ENCODE measurements around the gene GJB1. TPM values are rescaled to one million over a fixed set of nuclear protein-coding genes. Genes with fewer than 3 reads are reported as not detected.
"Not testable (repeated sequence)": the region's sequence is repeated elsewhere in the genome, so short reads cannot be mapped to it uniquely, and the experiment has no call there.

GJB1 gene
- total RNA-seq, 1 donor from 2014 or later = not detected

DNA sequence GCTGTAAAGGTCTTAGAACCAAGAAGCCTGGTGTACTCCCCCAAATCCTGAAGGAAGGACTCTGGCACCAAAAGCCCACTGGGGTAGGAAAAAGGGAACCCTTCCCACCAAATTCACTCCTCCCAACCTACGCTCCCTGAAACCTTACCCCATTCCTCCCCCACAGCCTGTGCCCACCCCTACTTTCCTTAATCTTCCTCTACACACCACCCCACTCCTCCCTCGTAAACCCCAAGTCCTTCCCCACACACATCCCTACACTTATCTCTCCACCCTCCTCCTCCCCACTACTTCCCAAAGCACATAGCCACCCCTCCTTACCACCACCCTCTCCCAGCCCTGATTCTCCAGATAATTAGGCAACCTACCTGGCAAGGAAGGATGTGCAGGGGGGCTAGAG, 29.2 kb downstream of the GJB1 start:
- no peak overlapping the region for H3K27ac ChIP-seq
- peak overlapping the region in 1 of 2 donors; percentile 73 for H3K4me3 ChIP-seq
- intact Hi-C loops (cut with DNase I) = no loop called here

DNA sequence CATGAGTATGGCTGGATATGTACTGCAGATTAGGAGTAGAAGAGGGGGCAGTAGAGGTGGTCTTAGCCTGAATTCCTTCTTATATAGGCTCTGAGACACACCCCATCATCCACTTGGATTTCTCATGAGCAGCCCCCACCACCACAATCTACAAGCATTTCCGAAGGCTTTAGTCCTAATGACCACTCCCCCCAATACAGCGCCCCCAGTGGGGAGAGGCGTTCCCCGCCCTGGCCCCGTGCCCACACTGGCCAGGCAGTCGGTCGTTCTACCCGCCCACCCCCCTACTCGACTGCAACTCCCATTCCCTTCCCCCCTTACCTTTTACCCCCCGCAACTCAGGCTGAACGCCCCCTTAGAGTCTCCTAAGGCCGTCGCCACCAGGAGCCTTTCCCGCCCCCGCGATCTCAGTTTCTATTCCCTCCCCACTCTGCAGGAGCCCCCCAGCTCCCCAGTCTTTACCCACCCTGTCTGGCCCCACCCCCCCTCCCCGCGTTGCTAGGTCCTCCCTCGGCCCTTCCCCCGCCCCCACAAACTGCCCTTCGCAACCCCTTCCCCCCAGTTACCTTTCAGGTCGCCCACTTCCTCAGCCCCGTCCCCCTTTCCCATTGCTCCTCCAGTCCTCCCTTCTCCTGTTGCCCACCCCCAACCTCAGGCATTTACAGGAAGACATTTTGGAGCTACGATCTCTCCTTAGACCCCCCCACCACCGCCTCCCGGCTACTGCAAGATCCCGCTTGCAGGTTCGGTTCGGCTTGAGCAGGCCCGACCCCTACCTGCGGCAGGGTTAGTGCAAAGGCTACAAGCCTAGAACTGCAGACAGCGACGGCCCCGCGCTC, 30.4 kb downstream of the GJB1 start:
- Histone ChIP-seq H3K4me1 (peaks cover 2 to 8% of the 10 kb centered on the region in 2 donors), H3K36me3 (peaks cover 5 to 6% of the 10 kb centered on the region in 2 donors), H3K27ac (peak overlapping the region; percentile 77 to 91), H3K4me3 (peak overlapping the region; percentile 51 to 73), H3K9me3 (no peaks in the 10 kb centered on the region), H3K27me3 (no peaks in the 10 kb centered on the region)
- DNase-seq (ENCODE audit: low spot score in 2 of 2) = peak in 1 of 2 donors; percentile 68
- TF ChIP-seq, protein P1, sequence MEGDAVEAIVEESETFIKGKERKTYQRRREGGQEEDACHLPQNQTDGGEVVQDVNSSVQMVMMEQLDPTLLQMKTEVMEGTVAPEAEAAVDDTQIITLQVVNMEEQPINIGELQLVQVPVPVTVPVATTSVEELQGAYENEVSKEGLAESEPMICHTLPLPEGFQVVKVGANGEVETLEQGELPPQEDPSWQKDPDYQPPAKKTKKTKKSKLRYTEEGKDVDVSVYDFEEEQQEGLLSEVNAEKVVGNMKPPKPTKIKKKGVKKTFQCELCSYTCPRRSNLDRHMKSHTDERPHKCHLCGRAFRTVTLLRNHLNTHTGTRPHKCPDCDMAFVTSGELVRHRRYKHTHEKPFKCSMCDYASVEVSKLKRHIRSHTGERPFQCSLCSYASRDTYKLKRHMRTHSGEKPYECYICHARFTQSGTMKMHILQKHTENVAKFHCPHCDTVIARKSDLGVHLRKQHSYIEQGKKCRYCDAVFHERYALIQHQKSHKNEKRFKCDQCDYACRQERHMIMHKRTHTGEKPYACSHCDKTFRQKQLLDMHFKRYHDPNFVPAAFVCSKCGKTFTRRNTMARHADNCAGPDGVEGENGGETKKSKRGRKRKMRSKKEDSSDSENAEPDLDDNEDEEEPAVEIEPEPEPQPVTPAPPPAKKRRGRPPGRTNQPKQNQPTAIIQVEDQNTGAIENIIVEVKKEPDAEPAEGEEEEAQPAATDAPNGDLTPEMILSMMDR (IDR thresholded peaks at IDR 0.05) = peak in 2 of 3 experiments; percentile 35 to 50
- intact Hi-C loops (cut with DNase I) = loop anchor here (1.0 kb wide), 3 partner anchors 30 to 112 kb away; partner anchors contain the start of gene NONO

More for the DNA sequence above, 29.2 kb downstream of the GJB1 start:
- Histone ChIP-seq H3K36me3 (peaks cover 9 to 14% of the 10 kb centered on the region in 2 donors), H3K4me1 (peaks cover 2 to 8% of the 10 kb centered on the region in 2 donors), H3K9me3 (no peaks in the 10 kb centered on the region), H3K27me3 (no peaks in the 10 kb centered on the region)
- TF ChIP-seq, protein P1 (IDR thresholded peaks at IDR 0.05) = no peak
- DNase-seq (ENCODE audit: low spot score in 2 of 2) = no peak

- Histone ChIP-seq H3K9me3 (no peaks in the 10 kb centered on the region), H3K4me1 (peaks cover 2 to 8% of the 10 kb centered on the region in 2 donors), H3K27me3 (no peaks in the 10 kb centered on the region)
These were observed 31.3 kb downstream of the GJB1 start, which contains the start of gene ZMYM3 for GRCh38 chrX:71254092-71254963. Gene ZMYM3 (minus strand): TSS chrX:71254140. CDS start chrX:71253255, 885 bp downstream.

DNA sequence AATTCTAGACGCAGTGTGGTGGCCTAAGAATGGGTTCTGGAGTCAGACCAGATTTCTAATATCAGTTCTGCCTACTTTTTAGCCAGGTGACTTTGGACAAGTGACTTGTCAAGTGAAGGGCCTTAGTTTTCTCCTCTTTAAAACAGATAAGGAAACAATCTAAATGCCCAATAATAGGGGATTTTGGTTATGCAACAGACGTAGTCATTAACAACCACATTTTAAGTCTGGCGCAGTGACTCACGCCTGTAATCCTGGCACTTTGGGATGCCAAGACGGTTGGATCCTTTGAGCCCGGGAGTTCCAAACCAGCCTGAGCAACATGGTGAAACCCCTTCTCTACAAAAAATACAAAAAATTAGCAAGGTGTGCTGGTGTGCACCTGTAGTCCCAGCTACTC, 33.0 kb downstream of the GJB1 start:
- TF ChIP-seq, protein P1 (IDR thresholded peaks at IDR 0.05) = no peak
- no peaks in the 10 kb centered on the region for H3K36me3 ChIP-seq
- H3K4me1 ChIP-seq = peaks cover 2 to 8% of the 10 kb centered on the region in 2 donors
- no peak for DNase-seq (ENCODE audit: low spot score in 2 of 2)
- intact Hi-C loops (cut with DNase I) = no loop called here
- no peaks in the 10 kb centered on the region for H3K9me3 ChIP-seq
- no peaks in the 10 kb centered on the region for H3K27me3 ChIP-seq
- H3K27ac ChIP-seq = peak overlapping the region; percentile 77 to 91
- H3K4me3 ChIP-seq = no peak overlapping the region

More at GRCh38 chrX:71254092-71254963, 31.3 kb downstream of the GJB1 start, which contains the start of gene ZMYM3:
- peaks cover 0 to 6% of the 10 kb centered on the region in 2 donors for H3K36me3 ChIP-seq
- intact Hi-C loops (cut with DNase I) = loop anchor here (1.0 kb wide), 3 partner anchors 29 to 111 kb away; partner anchors contain the start of gene NONO
- peak within 1 kb of the TSS; percentile 51 to 73 for H3K4me3 ChIP-seq
- DNase-seq (ENCODE audit: low spot score in 2 of 2) = peak; percentile 57 to 89
- TF ChIP-seq, protein P1 (IDR thresholded peaks at IDR 0.05) = no peak
- peak within 1 kb of the TSS; percentile 77 to 91 for H3K27ac ChIP-seq

- no peak for DNase-seq (ENCODE audit: low spot score in 2 of 2)
- H3K36me3 ChIP-seq = no peaks in the 10 kb centered on the region
- H3K4me1 ChIP-seq = peaks cover 2 to 7% of the 10 kb centered on the region in 2 donors
- TF ChIP-seq, protein P1 (IDR thresholded peaks at IDR 0.05) = no peak
- intact Hi-C loops (cut with DNase I) = no loop called here
- no peak overlapping the region for H3K27ac ChIP-seq
- no peak overlapping the region for H3K4me3 ChIP-seq
- H3K9me3 ChIP-seq = no peaks in the 10 kb centered on the region
- H3K27me3 ChIP-seq = no peaks in the 10 kb centered on the region
These were observed 33.8 kb downstream of the GJB1 start for GRCh38 chrX:71256856-71257255.

- H3K27ac ChIP-seq; H3K36me3 ChIP-seq; H3K9me3 ChIP-seq; H3K4me1 ChIP-seq; DNase-seq (ENCODE audit: low spot score in 2 of 2); H3K4me3 ChIP-seq; intact Hi-C loops (cut with DNase I); H3K27me3 ChIP-seq: not testable (repeated sequence)
These were observed 45.6 kb downstream of the GJB1 start for GRCh38 chrX:71268624-71269023.

Measured in ascending aorta (tissue), 2 donors.